Activated T-helper 1 cell treated with anti-CD3 and anti-CD28 coated beads, Interleukin-2, amount 50 U/mL, for 16 hours (primary cell): Measurements from ENCODE around the gene ACKR4.
"Not testable (repeated sequence)": the region's sequence is repeated elsewhere in the genome, so short reads cannot be mapped to it uniquely, and the experiment has no call there.

Experiments
- DNase-seq, 2 donors: peaks; one replicate each; pipeline ENCODE4 v3.0.0-alpha.2; 2020; ENCODE audit warnings: low read depth in 1 of 2, low spot score in 1 of 2

ACKR4 gene

GRCh38 chr3:132638706-132639105, 41.6 kb downstream of the ACKR4 start:
- DNase-seq, result no peak

GRCh38 chr3:132641427-132641826, 44.4 kb downstream of the ACKR4 start:
- not testable (repeated sequence) for DNase-seq

GRCh38 chr3:132641837-132642538, 44.9 kb downstream of the ACKR4 start:
- no peak for DNase-seq

- no peak for DNase-seq
These were observed 45.4 kb downstream of the ACKR4 start for GRCh38 chr3:132642539-132642847.

- DNase-seq, result no peak
These were observed 46.3 kb downstream of the ACKR4 start for GRCh38 chr3:132643366-132643765.

- no peak for DNase-seq
These were observed 48.0 kb downstream of the ACKR4 start for GRCh38 chr3:132645058-132645457.

GRCh38 chr3:132650153-132650552, 53.1 kb downstream of the ACKR4 start:
- DNase-seq, result no peak
